ENCODE data around the gene CDH4. TPM values are rescaled to one million over a fixed set of nuclear protein-coding genes. Genes with fewer than 3 reads are reported as not detected.

The CDH4 gene
- total and polyA plus RNA-seq, 11 donors: 0.04 to 0.54 (median 0.08) TPM; not detected in 1

- WGBS, 4 donors: 89 to 91% (median 89%) methylated on average over 19 of the region's 19 CpGs
- peak in 1 of 5 donors; percentile 12 for DNase-seq
- Histone ChIP-seq H3K27ac (no peak overlapping the region), H3K36me3 (no peaks in the 10 kb centered on the region), H3K9me3 (no peaks in the 10 kb centered on the region), H3K4me1 (no peaks in the 10 kb centered on the region), H3K27me3 (peaks cover 0 to 45% (median 2%) of the 10 kb centered on the region in 9 donors), H3K4me3 (no peak overlapping the region)
- no peak for ATAC-seq
- intact Hi-C loops (cut with DNase I): loop anchor here in 1 of 10 donors (5.0 kb wide), 1 partner anchor 617 kb away; no protein-coding TSS in a partner anchor
- TF ChIP-seq, protein P1, sequence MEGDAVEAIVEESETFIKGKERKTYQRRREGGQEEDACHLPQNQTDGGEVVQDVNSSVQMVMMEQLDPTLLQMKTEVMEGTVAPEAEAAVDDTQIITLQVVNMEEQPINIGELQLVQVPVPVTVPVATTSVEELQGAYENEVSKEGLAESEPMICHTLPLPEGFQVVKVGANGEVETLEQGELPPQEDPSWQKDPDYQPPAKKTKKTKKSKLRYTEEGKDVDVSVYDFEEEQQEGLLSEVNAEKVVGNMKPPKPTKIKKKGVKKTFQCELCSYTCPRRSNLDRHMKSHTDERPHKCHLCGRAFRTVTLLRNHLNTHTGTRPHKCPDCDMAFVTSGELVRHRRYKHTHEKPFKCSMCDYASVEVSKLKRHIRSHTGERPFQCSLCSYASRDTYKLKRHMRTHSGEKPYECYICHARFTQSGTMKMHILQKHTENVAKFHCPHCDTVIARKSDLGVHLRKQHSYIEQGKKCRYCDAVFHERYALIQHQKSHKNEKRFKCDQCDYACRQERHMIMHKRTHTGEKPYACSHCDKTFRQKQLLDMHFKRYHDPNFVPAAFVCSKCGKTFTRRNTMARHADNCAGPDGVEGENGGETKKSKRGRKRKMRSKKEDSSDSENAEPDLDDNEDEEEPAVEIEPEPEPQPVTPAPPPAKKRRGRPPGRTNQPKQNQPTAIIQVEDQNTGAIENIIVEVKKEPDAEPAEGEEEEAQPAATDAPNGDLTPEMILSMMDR (IDR thresholded peaks at IDR 0.05): no peak
- no peak for TF ChIP-seq POLR2A (IDR thresholded peaks at IDR 0.05)
These were observed 627.6 kb downstream of the CDH4 start for GRCh38 chr20:61879694-61880093.

DNA sequence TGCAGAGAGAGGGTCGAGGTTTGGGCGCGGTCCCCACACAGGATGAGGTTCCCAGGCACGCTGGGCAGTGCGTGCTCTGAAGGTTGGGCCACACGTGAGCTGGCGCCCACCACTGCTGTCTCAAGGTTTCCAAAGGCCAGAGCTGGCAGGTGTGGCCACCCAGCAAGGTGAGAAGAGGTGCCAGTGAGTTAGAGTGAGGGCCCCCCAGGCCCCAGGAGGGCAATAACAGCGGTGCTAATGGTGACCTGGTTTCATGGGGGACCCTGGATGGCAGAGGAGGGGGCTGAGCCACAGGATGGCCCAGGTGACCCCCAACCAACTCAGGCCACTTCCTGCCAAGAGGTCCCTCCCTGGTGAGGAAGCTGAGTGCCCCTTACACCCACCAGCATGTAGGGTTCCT lies 628.6 kb downstream of the CDH4 start:
- 86 to 89% (median 88%) methylated on average over 5 to 8 of the region's 8 CpGs for WGBS, 4 donors

DNA sequence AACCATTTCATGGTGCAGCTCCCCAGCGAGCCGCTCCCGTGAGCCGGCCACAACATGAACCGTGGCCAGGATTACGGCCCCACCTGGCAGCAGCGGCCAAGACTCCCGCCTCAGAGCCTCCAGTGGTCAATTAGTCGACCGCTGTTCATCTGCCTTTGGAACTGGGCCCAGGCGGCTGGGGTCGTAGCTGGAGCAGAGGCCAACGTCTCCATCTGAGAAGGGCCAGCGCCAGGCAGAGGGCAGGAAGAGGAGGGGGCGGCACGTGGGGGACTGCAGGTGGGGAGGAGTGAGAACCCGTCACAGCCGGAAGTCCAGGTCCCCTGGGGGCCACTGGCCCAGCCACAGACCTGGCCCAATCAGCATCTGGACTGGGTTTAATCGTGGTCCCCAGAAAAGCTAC lies 629.4 kb downstream of the CDH4 start:
- no peak overlapping the region for H3K27ac ChIP-seq
- DNase-seq (peak in 1 of 5 donors; percentile 58), ATAC-seq (no peak)
- intact Hi-C loops (cut with DNase I): no loop called here
- WGBS, 4 donors: 64 to 77% (median 74%) methylated on average over 19 of the region's 19 CpGs
- H3K4me3 ChIP-seq: no peak overlapping the region
- TF ChIP-seq, protein P1 (IDR thresholded peaks at IDR 0.05): no peak
- no peak for TF ChIP-seq POLR2A (IDR thresholded peaks at IDR 0.05)
- H3K4me1 ChIP-seq: no peaks in the 10 kb centered on the region
- H3K27me3 ChIP-seq: peaks cover 0 to 53% (median 5%) of the 10 kb centered on the region in 9 donors
- no peaks in the 10 kb centered on the region for H3K9me3 ChIP-seq
- H3K36me3 ChIP-seq: no peaks in the 10 kb centered on the region

More for the DNA sequence above, 628.6 kb downstream of the CDH4 start:
- Histone ChIP-seq H3K27me3 (peaks cover 0 to 54% (median 5%) of the 10 kb centered on the region in 9 donors), H3K36me3 (no peaks in the 10 kb centered on the region), H3K4me3 (no peak overlapping the region), H3K9me3 (no peaks in the 10 kb centered on the region), H3K27ac (no peak overlapping the region), H3K4me1 (no peaks in the 10 kb centered on the region)
- intact Hi-C loops (cut with DNase I): no loop called here
- no peak for DNase-seq
- no peak for ATAC-seq
- TF ChIP-seq POLR2A (IDR thresholded peaks at IDR 0.05): no peak
- TF ChIP-seq, protein P1 (IDR thresholded peaks at IDR 0.05): no peak

DNA sequence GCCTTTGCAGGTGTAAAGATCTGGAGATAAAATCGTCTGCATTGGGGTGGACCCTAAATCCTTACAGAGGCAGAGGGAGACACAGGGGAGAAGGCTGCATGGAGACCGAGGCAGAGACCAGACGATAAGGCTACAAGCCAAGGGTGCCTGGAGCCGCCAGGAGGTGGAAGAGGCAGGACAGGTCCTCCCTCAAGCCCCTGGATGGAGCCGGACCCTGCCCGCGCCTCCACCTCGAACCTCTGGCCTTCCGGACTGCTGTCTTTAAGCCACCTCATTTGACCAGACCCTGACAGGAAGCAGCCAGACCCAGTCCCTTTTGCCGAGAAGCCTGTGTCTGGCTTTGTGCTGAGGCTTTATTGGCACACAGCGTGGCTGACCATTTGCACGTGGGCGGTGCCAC lies 629.8 kb downstream of the CDH4 start:
- no peak for ATAC-seq
- H3K27ac ChIP-seq: no peak overlapping the region
- TF ChIP-seq POLR2A (IDR thresholded peaks at IDR 0.05): no peak
- TF ChIP-seq, protein P1 (IDR thresholded peaks at IDR 0.05): no peak
- 82 to 88% (median 85%) methylated on average over 13 of the region's 13 CpGs for WGBS, 4 donors
- no peak overlapping the region for H3K4me3 ChIP-seq
- H3K9me3 ChIP-seq: no peaks in the 10 kb centered on the region
- DNase-seq: peak in 1 of 5 donors; percentile 28
- peaks cover 0 to 52% (median 5%) of the 10 kb centered on the region in 9 donors for H3K27me3 ChIP-seq
- H3K4me1 ChIP-seq: no peaks in the 10 kb centered on the region
- no peaks in the 10 kb centered on the region for H3K36me3 ChIP-seq
- intact Hi-C loops (cut with DNase I): no loop called here
